SU-DHL-6 (cell line): ENCODE data around the gene NPAS1.

Experiments used
- H2AFZ ChIP-seq: fragments of 200-600 bp; sonication (generic); 2 replicates; pipeline ENCODE4 v1.6.1; 2014; ENCODE audit warnings: low read depth, mild to moderate bottlenecking, moderate library complexity, mixed read lengths, antibody characterized with exemption, low read length; ENCODE audit not compliant: severe bottlenecking
- H3F3A ChIP-seq: fragments of 200-600 bp; shearing (Covaris generic); 2 replicates; pipeline ENCODE4 v1.6.0; 2016; ENCODE audit warnings: antibody characterized with exemption, mild to moderate bottlenecking; ENCODE audit not compliant: insufficient read depth
- H3K27ac ChIP-seq: fragments of 200-600 bp; sonication (generic); 2 replicates; pipeline ENCODE4 v1.5.1; 2016; ENCODE audit warnings: low read depth, mild to moderate bottlenecking, low read length, moderate library complexity, mixed read lengths
- H3K27me3 ChIP-seq: fragments of 200-600 bp; sonication (generic), shearing (Covaris generic); 2 replicates; pipeline ENCODE4 v1.6.0; 2014; ENCODE audit warnings: mild to moderate bottlenecking, low read length
- H3K36me3 ChIP-seq: fragments of 200-600 bp; sonication (generic); 2 replicates; pipeline ENCODE4 v1.6.1; 2014; ENCODE audit warnings: mild to moderate bottlenecking, low read length, mixed read lengths
- H3K4me2 ChIP-seq: fragments of 300-600, 200-600 bp; shearing (Covaris generic), sonication (generic); 2 replicates; pipeline ENCODE4 v1.6.0; 2014; ENCODE audit warnings: low read length, low read depth, mild to moderate bottlenecking; ENCODE audit not compliant: poor library complexity, severe bottlenecking
- H3K4me3 ChIP-seq: fragments of 200-600 bp; sonication (generic); 2 replicates; pipeline ENCODE4 v1.5.1; 2014; ENCODE audit warnings: antibody characterized with exemption, low read length, mild to moderate bottlenecking, mixed read lengths; ENCODE audit not compliant: insufficient read depth, poor library complexity, severe bottlenecking
- H3K79me2 ChIP-seq: fragments of 200-600 bp; sonication (generic); 2 replicates; pipeline ENCODE4 v1.6.1; 2014; ENCODE audit warnings: mild to moderate bottlenecking, low read length, moderate library complexity; ENCODE audit not compliant: insufficient read depth
- H3K9ac ChIP-seq: fragments of 200-600 bp; sonication (generic); 2 replicates; pipeline ENCODE4 v1.7.0; 2014; ENCODE audit warnings: mild to moderate bottlenecking, low read length
- H3K9me2 ChIP-seq: fragments of 200-600 bp; sonication (generic); replicated peaks from 2 replicates; pipeline ENCODE4 v1.6.1; 2014; ENCODE audit warnings: low read length; ENCODE audit not compliant: insufficient read depth
- H3K9me3 ChIP-seq: fragments of 200-600 bp; sonication (generic); 2 replicates; pipeline ENCODE4 v1.6.1; 2014; ENCODE audit warnings: low read length, mixed read lengths; ENCODE audit not compliant: insufficient read depth
- H4K20me1 ChIP-seq: fragments of 200-600 bp; sonication (generic); 2 replicates; pipeline ENCODE4 v1.6.1; 2014; ENCODE audit warnings: low read depth, mild to moderate bottlenecking, antibody characterized with exemption, low read length, moderate library complexity, mixed read lengths
- CTCF ChIP-seq: fragments of 200-600 bp; sonication (generic); IDR thresholded peaks from one replicate; pipeline ENCODE4 v1.5.1; 2017; ENCODE audit warnings: antibody characterized with exemption, mild to moderate bottlenecking, low read length, moderate library complexity; ENCODE audit not compliant: insufficient read depth, poor library complexity, severe bottlenecking
- EZH2phosphoT487 ChIP-seq: fragments of 200-600 bp; sonication (generic), shearing (Covaris generic); conservative IDR thresholded peaks from 2 replicates; pipeline ENCODE4 v1.6.1; 2018; ENCODE audit warnings: mild to moderate bottlenecking, antibody characterized with exemption, low read length, moderate library complexity, mixed read lengths

The NPAS1 gene

GRCh38 chr19:46998445-46999125, 21.1 kb upstream of the NPAS1 start:
- TF ChIP-seq CTCF: no peak
- TF ChIP-seq EZH2phosphoT487: no peak
- Histone ChIP-seq H3K9me2 (no peaks in the 10 kb centered on the region), H3K4me3 (no peak overlapping the region), H3K79me2 (no peaks in the 10 kb centered on the region), H4K20me1 (no peaks in the 10 kb centered on the region), H3K27me3 (no peaks in the 10 kb centered on the region), H3K9ac (no peak overlapping the region), H3K36me3 (no peaks in the 10 kb centered on the region), H3K9me3 (no peaks in the 10 kb centered on the region), H3F3A (no peaks in the 10 kb centered on the region), H3K27ac (no peak overlapping the region), H2AFZ (no peak overlapping the region), H3K4me2 (no peak overlapping the region)

- no peaks in the 10 kb centered on the region for H3K79me2 ChIP-seq
- no peaks in the 10 kb centered on the region for H3K9me3 ChIP-seq
- no peaks in the 10 kb centered on the region for H4K20me1 ChIP-seq
- H3K9ac ChIP-seq: no peak overlapping the region
- H2AFZ ChIP-seq: no peak overlapping the region
- H3K27me3 ChIP-seq: no peaks in the 10 kb centered on the region
- H3K27ac ChIP-seq: no peak overlapping the region
- H3K4me2 ChIP-seq: no peak overlapping the region
- TF ChIP-seq EZH2phosphoT487: no peak
- no peak for TF ChIP-seq CTCF
- no peak overlapping the region for H3K4me3 ChIP-seq
- no peaks in the 10 kb centered on the region for H3K9me2 ChIP-seq
- H3K36me3 ChIP-seq: no peaks in the 10 kb centered on the region
- H3F3A ChIP-seq: peaks cover under 1% of the 10 kb centered on the region
Measured at GRCh38 chr19:46999377-46999776, 20.3 kb upstream of the NPAS1 start.

GRCh38 chr19:46999878-47000277, 19.8 kb upstream of the NPAS1 start:
- Histone ChIP-seq H3K36me3 (no peaks in the 10 kb centered on the region), H3K27me3 (no peaks in the 10 kb centered on the region), H3K4me3 (no peak overlapping the region), H4K20me1 (no peaks in the 10 kb centered on the region), H3K9ac (no peak overlapping the region), H3K9me2 (no peaks in the 10 kb centered on the region), H3K79me2 (no peaks in the 10 kb centered on the region), H3F3A (peaks cover 6% of the 10 kb centered on the region), H3K4me2 (no peak overlapping the region), H3K9me3 (no peaks in the 10 kb centered on the region), H2AFZ (no peak overlapping the region), H3K27ac (no peak overlapping the region)
- TF ChIP-seq CTCF (no peak), EZH2phosphoT487 (no peak)
